G401.6 (cell line): ENCODE results near the gene CCDC88B.
"Not testable (repeated sequence)": the region's sequence is repeated elsewhere in the genome, so short reads cannot be mapped to it uniquely, and the experiment has no call there.

Experiments
- FAIRE-seq: peaks from 2 replicates; lab custom pipeline; 2012; peaks lifted over from hg19 to GRCh38; lab: Jason Lieb, UNC

The CCDC88B gene

GRCh38 chr11:64321026-64321425 lies 19.0 kb upstream of the CCDC88B start:
- FAIRE-seq = no peak

- no peak for FAIRE-seq
Measured at GRCh38 chr11:64321533-64321932, 18.5 kb upstream of the CCDC88B start.

- FAIRE-seq = no peak
Measured at GRCh38 chr11:64322925-64323260, 17.1 kb upstream of the CCDC88B start.

- FAIRE-seq = no peak
Measured at GRCh38 chr11:64323373-64323772, 16.6 kb upstream of the CCDC88B start.

- FAIRE-seq = not testable (repeated sequence)
Measured at GRCh38 chr11:64323984-64324383, 16.0 kb upstream of the CCDC88B start.

- no peak for FAIRE-seq
Measured at GRCh38 chr11:64324692-64325469, 15.1 kb upstream of the CCDC88B start.

- no peak for FAIRE-seq
Measured at GRCh38 chr11:64327375-64327774, 12.6 kb upstream of the CCDC88B start.

GRCh38 chr11:64327993-64328392 lies 12.0 kb upstream of the CCDC88B start:
- FAIRE-seq = no peak

- FAIRE-seq = no peak
Measured at GRCh38 chr11:64330888-64331287, 9.1 kb upstream of the CCDC88B start.

- FAIRE-seq = no peak
Measured at GRCh38 chr11:64331569-64332371, 8.2 kb upstream of the CCDC88B start.

GRCh38 chr11:64333556-64333955 lies 6.4 kb upstream of the CCDC88B start:
- FAIRE-seq = no peak

- FAIRE-seq = no peak
Measured at GRCh38 chr11:64334764-64335735, 5.0 kb upstream of the CCDC88B start.

- no peak for FAIRE-seq
Measured at GRCh38 chr11:64337538-64338249, 2.3 kb upstream of the CCDC88B start.

GRCh38 chr11:64338716-64339115 lies 1.3 kb upstream of the CCDC88B start:
- FAIRE-seq = no peak

- FAIRE-seq = no peak
Measured at GRCh38 chr11:64339286-64339685, 718 bp upstream of the CCDC88B start.

- FAIRE-seq = no peak
Measured at GRCh38 chr11:64340671-64341335, 799 bp downstream of the CCDC88B start.

GRCh38 chr11:64341429-64341828 lies 1.4 kb downstream of the CCDC88B start:
- no peak for FAIRE-seq

GRCh38 chr11:64341851-64342791 lies 2.1 kb downstream of the CCDC88B start:
- FAIRE-seq = no peak

- FAIRE-seq = no peak
Measured at GRCh38 chr11:64342869-64343745, 3.1 kb downstream of the CCDC88B start.
